Upper lobe of left lung (tissue), 4 donors: ENCODE results near the gene EPS8L2.

ENCODE experiments used
- CTCF ChIP-seq, 6 experiments: fragments of 450-650 bp in 4 of 6; fragments of 200-600 bp in 2 of 6; sonication (generic) in 2 of 6; IDR thresholded peaks; one replicate each; pipeline ENCODE4 v1.5.1; 2016 to 2019; ENCODE audit warnings: antibody characterized with exemption in 6 of 6
- EP300 ChIP-seq, 4 donors: sonication (generic); formaldehyde crosslinking; IDR thresholded peaks; one replicate each; pipeline ENCODE4 v1.5.1; 2017; ENCODE audit warnings: antibody characterized with exemption in 4 of 4, control low read depth in 2 of 4
- POLR2A ChIP-seq, 4 donors: fragments of 450-650 bp; IDR thresholded peaks; one replicate each; pipeline ENCODE4 v1.5.1; 2016 to 2017; ENCODE audit warnings: antibody characterized with exemption in 4 of 4, mild to moderate bottlenecking in 2 of 4
- POLR2AphosphoS5 ChIP-seq, 2 donors: sonication (generic); formaldehyde crosslinking; IDR thresholded peaks; one replicate each; pipeline ENCODE4 v1.5.1; 2017; ENCODE audit warnings: antibody characterized with exemption in 2 of 2

- no peak for TF ChIP-seq POLR2A (IDR thresholded peaks at IDR 0.05)
- TF ChIP-seq CTCF (IDR thresholded peaks at IDR 0.05): no peak
- TF ChIP-seq POLR2AphosphoS5 (IDR thresholded peaks at IDR 0.05): no peak
- no peak for TF ChIP-seq EP300 (IDR thresholded peaks at IDR 0.05)
These were observed 17.4 kb upstream of the EPS8L2 start for GRCh38 chr11:688681-689080.
